ENCODE data around the gene EPAS1. TPM values are rescaled to one million over a fixed set of nuclear protein-coding genes. Genes with fewer than 3 reads are reported as not detected.

Gene EPAS1
- total and polyA plus RNA-seq, 2 of the 13 experiments (the other 11 are each of a cell fraction or from before 2014, with no cell fraction given) = 47.1 to 182 TPM

DNA sequence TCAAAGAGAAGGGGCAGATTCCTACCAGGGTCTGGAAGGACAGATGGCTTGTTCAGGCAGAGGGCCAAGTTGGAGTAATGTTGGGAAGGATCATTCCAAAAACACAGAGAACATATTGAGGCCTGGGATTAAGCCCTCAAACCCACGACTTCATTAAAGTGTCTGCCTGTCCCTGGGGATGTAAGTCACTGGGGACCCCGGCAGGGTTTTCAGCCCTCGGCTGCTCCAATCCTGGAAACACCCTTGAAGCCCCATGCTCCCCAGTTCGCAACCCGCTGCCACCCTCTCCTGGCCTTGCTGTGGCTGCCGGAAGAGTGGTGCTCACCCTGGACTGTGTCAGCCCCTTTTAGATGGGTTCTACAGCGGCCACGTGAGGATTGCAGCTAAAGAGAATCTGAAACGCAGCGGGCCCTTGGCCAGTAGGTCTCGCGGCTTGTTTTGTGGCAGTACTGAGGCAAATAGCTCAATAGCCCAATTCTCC lies 79.9 kb downstream of the EPAS1 start:
- TF ChIP-seq ZNF543 (CRISPR knock-in tag; IDR thresholded peaks at IDR 0.05) (no peak), HOXA9 (CRISPR knock-in tag; IDR thresholded peaks at IDR 0.05; ENCODE audit: borderline replicate concordance) (no peak), STAG1 (CRISPR knock-in tag; IDR thresholded peaks at IDR 0.05) (peak; percentile 16; the same call in 1 of the 2 replicates), RARA (CRISPR knock-in tag; IDR thresholded peaks at IDR 0.05) (no peak)
- TF ChIP-seq, protein P1, sequence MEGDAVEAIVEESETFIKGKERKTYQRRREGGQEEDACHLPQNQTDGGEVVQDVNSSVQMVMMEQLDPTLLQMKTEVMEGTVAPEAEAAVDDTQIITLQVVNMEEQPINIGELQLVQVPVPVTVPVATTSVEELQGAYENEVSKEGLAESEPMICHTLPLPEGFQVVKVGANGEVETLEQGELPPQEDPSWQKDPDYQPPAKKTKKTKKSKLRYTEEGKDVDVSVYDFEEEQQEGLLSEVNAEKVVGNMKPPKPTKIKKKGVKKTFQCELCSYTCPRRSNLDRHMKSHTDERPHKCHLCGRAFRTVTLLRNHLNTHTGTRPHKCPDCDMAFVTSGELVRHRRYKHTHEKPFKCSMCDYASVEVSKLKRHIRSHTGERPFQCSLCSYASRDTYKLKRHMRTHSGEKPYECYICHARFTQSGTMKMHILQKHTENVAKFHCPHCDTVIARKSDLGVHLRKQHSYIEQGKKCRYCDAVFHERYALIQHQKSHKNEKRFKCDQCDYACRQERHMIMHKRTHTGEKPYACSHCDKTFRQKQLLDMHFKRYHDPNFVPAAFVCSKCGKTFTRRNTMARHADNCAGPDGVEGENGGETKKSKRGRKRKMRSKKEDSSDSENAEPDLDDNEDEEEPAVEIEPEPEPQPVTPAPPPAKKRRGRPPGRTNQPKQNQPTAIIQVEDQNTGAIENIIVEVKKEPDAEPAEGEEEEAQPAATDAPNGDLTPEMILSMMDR (CRISPR knock-in tag; IDR thresholded peaks at IDR 0.05) = 0 out of 2 replicates have a peak, but pooled peaks have one; percentile 11
- ChIA-PET POLR2A (no interaction called here), CTCF (ENCODE audit: low intra/inter-chr PET ratio, low total read pairs) (no interaction called here)
- peaks cover 60 to 98% of the 10 kb centered on the region in 2 experiments for H3K36me3 ChIP-seq (replicated peaks in 1 of 2; ENCODE audit: control insufficient read depth in 1 of 2, insufficient read depth in 2 of 2, low read length in 2 of 2)
- H3K9ac ChIP-seq (ENCODE audit: insufficient read depth, low read depth, low read length) = no peak overlapping the region
- no peak overlapping the region for H3K4me2 ChIP-seq (ENCODE audit: low read depth, low read length)
- 98% methylated on average over 11 of the region's 12 CpGs for WGBS (ENCODE audit: low lambda C conversion rate)
- in situ Hi-C loops (cut with HindIII; ENCODE audit: extremely low pct_ligation_motif_present, low pct_unique_long_range_greater_than_20kb) = no loop called here
- H3K4me3 ChIP-seq (replicated peaks in 1 of 3; ENCODE audit: insufficient read depth in 1 of 3, low read depth in 2 of 3, low read length in 3 of 3) = no peak overlapping the region
- H3K79me2 ChIP-seq (ENCODE audit: insufficient read depth, low read length) = no peaks in the 10 kb centered on the region
- no peak for DNase-seq (ENCODE audit: low spot score)
- no peaks in the 10 kb centered on the region; the same call in 1 of the 2 replicates for H4K20me1 ChIP-seq (ENCODE audit: insufficient read depth, low read length)
- no peak for FAIRE-seq
- H2AFZ ChIP-seq (ENCODE audit: low read length) = no peak overlapping the region
- no peak for ATAC-seq
- H3K9me3 ChIP-seq (ENCODE audit: low read length) = no peaks in the 10 kb centered on the region
- BruUV-seq (replicated peaks) = no TSS peak
- H3K27ac ChIP-seq (ENCODE audit: extremely low read length, insufficient read depth, low read length) = no peak overlapping the region
- peaks cover 13% of the 10 kb centered on the region for H3K4me1 ChIP-seq (ENCODE audit: insufficient read depth, low read length)
- no peaks in the 10 kb centered on the region for H3K27me3 ChIP-seq (ENCODE audit: control insufficient read depth in 1 of 2, insufficient read depth in 2 of 2, low read length in 2 of 2)
- intact Hi-C loops (cut with micrococcal nuclease; ENCODE audit: unreplicated experiment) = no loop called here
